Left renal cortex interstitium (tissue), 4 donors: ENCODE measurements around the gene NUP153. TPM values are rescaled to one million over a fixed set of nuclear protein-coding genes. Genes with fewer than 3 reads are reported as not detected.
"Not testable (repeated sequence)": the region's sequence is repeated elsewhere in the genome, so short reads cannot be mapped to it uniquely, and the experiment has no call there.

Experiments
- DNase-seq, 4 donors: peaks; one replicate each; pipeline ENCODE4 v3.0.0-alpha.2; 2013; ENCODE audit warnings: low read depth in 4 of 4, low spot score in 2 of 4, missing footprints in 1 of 4
- polyA plus RNA-seq, 4 donors: library from polyadenylated mRNA; unstranded; fragments of 120-200 nt; gene quantifications; one replicate each; pipeline ENCODE4 v1.2.1, GENCODE V29; 2013; ENCODE audit not compliant: insufficient read length in 4 of 4

NUP153 gene
- polyA plus RNA-seq, 4 donors = 51.1 to 54.6 (median 54.4) TPM

- DNase-seq = no peak
These were observed 8.4 kb upstream of the NUP153 start for GRCh38 chr6:17714879-17715851.

GRCh38 chr6:17714177-17714576 lies 7.5 kb upstream of the NUP153 start:
- no peak for DNase-seq

- no peak for DNase-seq
These were observed 5.9 kb upstream of the NUP153 start for GRCh38 chr6:17712576-17712975.

- no peak for DNase-seq
These were observed 3.6 kb upstream of the NUP153 start for GRCh38 chr6:17710331-17710730.

GRCh38 chr6:17709476-17709875 lies 2.8 kb upstream of the NUP153 start:
- no peak for DNase-seq

- DNase-seq = not testable (repeated sequence)
These were observed 1.3 kb upstream of the NUP153 start for GRCh38 chr6:17708035-17708434.

- DNase-seq = no peak
These were observed 586 bp upstream of the NUP153 start for GRCh38 chr6:17707371-17707651.

GRCh38 chr6:17705778-17706579 lies 746 bp downstream of the NUP153 start:
- peak; percentile 47 to 57 (median 54) for DNase-seq

GRCh38 chr6:17705428-17705777 lies 1.3 kb downstream of the NUP153 start:
- peak in 3 of 4 donors; percentile 27 to 37 (median 36) for DNase-seq

- no peak for DNase-seq
These were observed 3.5 kb downstream of the NUP153 start for GRCh38 chr6:17703256-17703694.

GRCh38 chr6:17700421-17701416 lies 6.0 kb downstream of the NUP153 start:
- no peak for DNase-seq

- no peak for DNase-seq
These were observed 14.7 kb downstream of the NUP153 start for GRCh38 chr6:17691925-17692538.

- no peak for DNase-seq
These were observed 18.2 kb downstream of the NUP153 start for GRCh38 chr6:17688481-17688880.

- no peak for DNase-seq
These were observed 19.6 kb downstream of the NUP153 start for GRCh38 chr6:17687136-17687535.

GRCh38 chr6:17684134-17684533 lies 22.6 kb downstream of the NUP153 start:
- DNase-seq = no peak

GRCh38 chr6:17683428-17683827 lies 23.3 kb downstream of the NUP153 start:
- no peak for DNase-seq

GRCh38 chr6:17679726-17680125 lies 27.0 kb downstream of the NUP153 start:
- DNase-seq = no peak

GRCh38 chr6:17677602-17678001 lies 29.1 kb downstream of the NUP153 start:
- no peak for DNase-seq

- DNase-seq = no peak
These were observed 33.0 kb downstream of the NUP153 start for GRCh38 chr6:17673543-17674254.
